Erythroblast (primary cell): ENCODE results near the gene GNB3.

Source experiments
- GATA1 ChIP-seq: IDR thresholded peaks from 2 replicates; pipeline ENCODE4 v1.6.1; 2011; ENCODE audit warnings: low read depth, mild to moderate bottlenecking, control low read depth, low read length, moderate library complexity
- POLR2A ChIP-seq: IDR thresholded peaks from 2 replicates; pipeline ENCODE4 v1.6.1; 2011; ENCODE audit warnings: mild to moderate bottlenecking, low read length

- TF ChIP-seq POLR2A, result no peak
- TF ChIP-seq GATA1, result no peak
Observed at GRCh38 chr12:6858799-6859198, 18.1 kb downstream of the GNB3 start.
